Esophagus squamous epithelium (tissue), 5 donors: ENCODE measurements around the gene IL1RL2. TPM values are rescaled to one million over a fixed set of nuclear protein-coding genes. Genes with fewer than 3 reads are reported as not detected.

ENCODE experiments used
- DNase-seq: peaks from one replicate; lab custom pipeline; 2025; lab: John Stamatoyannopoulos, UW
- H3K27ac ChIP-seq, 4 donors: fragments of 200-600 bp; sonication (generic); one replicate each; pipeline ENCODE4 v1.5.1; 2016 to 2019; ENCODE audit warnings: mild to moderate bottlenecking in 1 of 4
- H3K27me3 ChIP-seq, 4 donors: fragments of 200-600 bp; sonication (generic); 1 replicate in 3 of 4; 2 replicates in 1 of 4; pipeline versions ENCODE4 v1.5.1 to v1.6.0; 2017 to 2021; ENCODE audit warnings: antibody characterized with exemption in 1 of 4
- H3K36me3 ChIP-seq, 3 donors: fragments of 200-600 bp; sonication (generic); one replicate each; pipeline ENCODE4 v1.5.1; 2016 to 2019
- H3K4me1 ChIP-seq, 3 donors: fragments of 200-600 bp; sonication (generic); one replicate each; pipeline ENCODE4 v1.5.1; 2017 to 2019
- H3K4me3 ChIP-seq, 4 donors: fragments of 200-600 bp; sonication (generic); 1 replicate in 3 of 4; 2 replicates in 1 of 4; pipeline ENCODE4 v1.5.1; 2016 to 2019; ENCODE audit warnings: mild to moderate bottlenecking in 2 of 4, moderate library complexity in 1 of 4
- H3K9me3 ChIP-seq, 3 donors: fragments of 200-600 bp; sonication (generic); one replicate each; pipeline ENCODE4 v1.5.1; 2016 to 2019
- POLR2A ChIP-seq, 4 donors: fragments of 450-650 bp; IDR thresholded peaks; one replicate each; pipeline ENCODE4 v1.6.1; 2017; ENCODE audit warnings: antibody characterized with exemption in 4 of 4, mild to moderate bottlenecking in 4 of 4, moderate library complexity in 3 of 4
- WGBS, 2 donors: methylation state at CpG; one replicate each; pipeline ENCODE4 v1.1.5; 2018; 5-methylcytosine and 5-hydroxymethylcytosine counted together
- intact Hi-C: fragments of 100-400 bp; cut with DNase I; formaldehyde crosslinking; loops from one replicate; pipeline ENCODE4 v1.15.0; 2022
- total RNA-seq, 4 donors: library from RNA; depleted of rRNA; stranded (reverse); fragments of >200 nt; gene quantifications; one replicate each; pipeline ENCODE4 v1.1.0, GENCODE V29; 2016
- TF ChIP-seq, protein P1 (sequence below), 6 experiments: fragments of 450-650 bp in 4 of 6; fragments of 200-600 bp in 2 of 6; sonication (generic) in 2 of 6; IDR thresholded peaks; one replicate each; pipeline ENCODE4 v1.5.1; 2016 to 2019; ENCODE audit warnings: antibody characterized with exemption in 6 of 6, mild to moderate bottlenecking in 4 of 6, moderate library complexity in 4 of 6
- donor health status: DM: yes; HTN: yes; CAD: no.

The IL1RL2 gene
- total RNA-seq, 4 donors from 2014 or later: 2.5 to 6.7 (median 4.6) TPM

DNA sequence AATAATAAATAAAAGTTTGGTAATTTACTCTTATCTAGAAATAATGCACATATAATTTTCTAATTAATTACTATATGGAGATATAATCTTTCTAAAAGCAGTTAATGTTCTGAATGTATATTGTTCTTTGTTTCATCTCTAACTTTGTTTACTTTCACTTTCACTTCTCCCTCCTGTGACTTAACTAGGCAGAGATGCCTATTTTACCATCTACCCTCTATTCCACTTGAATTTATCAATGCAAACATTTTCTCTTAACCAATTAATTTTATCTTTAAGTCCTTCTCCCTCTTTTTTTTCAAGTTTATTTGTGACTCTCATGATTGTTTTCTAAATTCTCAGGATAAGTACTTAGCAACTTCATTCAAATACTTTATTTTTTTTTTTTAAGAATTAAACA lies 69.5 kb downstream of the IL1RL2 start:
- no peaks in the 10 kb centered on the region for H3K36me3 ChIP-seq
- H3K27ac ChIP-seq: no peak overlapping the region
- TF ChIP-seq, protein P1, sequence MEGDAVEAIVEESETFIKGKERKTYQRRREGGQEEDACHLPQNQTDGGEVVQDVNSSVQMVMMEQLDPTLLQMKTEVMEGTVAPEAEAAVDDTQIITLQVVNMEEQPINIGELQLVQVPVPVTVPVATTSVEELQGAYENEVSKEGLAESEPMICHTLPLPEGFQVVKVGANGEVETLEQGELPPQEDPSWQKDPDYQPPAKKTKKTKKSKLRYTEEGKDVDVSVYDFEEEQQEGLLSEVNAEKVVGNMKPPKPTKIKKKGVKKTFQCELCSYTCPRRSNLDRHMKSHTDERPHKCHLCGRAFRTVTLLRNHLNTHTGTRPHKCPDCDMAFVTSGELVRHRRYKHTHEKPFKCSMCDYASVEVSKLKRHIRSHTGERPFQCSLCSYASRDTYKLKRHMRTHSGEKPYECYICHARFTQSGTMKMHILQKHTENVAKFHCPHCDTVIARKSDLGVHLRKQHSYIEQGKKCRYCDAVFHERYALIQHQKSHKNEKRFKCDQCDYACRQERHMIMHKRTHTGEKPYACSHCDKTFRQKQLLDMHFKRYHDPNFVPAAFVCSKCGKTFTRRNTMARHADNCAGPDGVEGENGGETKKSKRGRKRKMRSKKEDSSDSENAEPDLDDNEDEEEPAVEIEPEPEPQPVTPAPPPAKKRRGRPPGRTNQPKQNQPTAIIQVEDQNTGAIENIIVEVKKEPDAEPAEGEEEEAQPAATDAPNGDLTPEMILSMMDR (IDR thresholded peaks at IDR 0.05): no peak
- no peak for TF ChIP-seq POLR2A (IDR thresholded peaks at IDR 0.05)
- H3K4me3 ChIP-seq: peak overlapping the region in 1 of 4 donors; percentile 17
- H3K9me3 ChIP-seq: no peaks in the 10 kb centered on the region
- intact Hi-C loops: no loop called here
- DNase-seq: no peak
- H3K27me3 ChIP-seq: peaks cover 0 to 24% (median 0%) of the 10 kb centered on the region in 4 donors
- H3K4me1 ChIP-seq: peaks cover 0 to 6% (median 2%) of the 10 kb centered on the region in 3 donors

DNA sequence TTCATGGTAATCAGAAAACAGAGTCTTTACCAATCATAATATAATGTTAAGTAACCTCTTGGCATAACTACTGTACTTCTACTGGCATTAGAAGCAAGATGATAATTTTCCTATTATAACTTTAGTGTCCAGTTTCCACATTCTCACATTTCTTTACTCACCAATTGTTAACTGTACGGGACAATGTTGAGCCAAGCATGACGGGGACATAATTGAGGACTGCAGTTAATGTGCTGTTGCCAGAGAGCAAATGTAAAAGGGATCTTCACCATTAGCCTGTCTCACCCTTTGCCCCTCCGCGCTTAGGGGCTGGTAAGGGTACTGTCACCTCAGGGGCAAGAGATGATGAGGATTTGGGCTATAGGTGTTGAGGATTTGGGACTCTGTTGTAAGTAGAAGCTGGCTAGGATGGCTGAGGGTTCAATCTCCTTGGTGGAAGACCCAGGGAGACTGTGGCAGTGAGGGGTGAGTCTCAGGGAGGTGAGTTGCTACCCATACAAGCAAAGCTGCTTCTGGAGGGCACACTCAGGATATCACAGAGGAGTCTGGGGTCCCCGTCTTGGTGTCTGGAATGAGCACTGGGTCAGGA lies 70.1 kb downstream of the IL1RL2 start:
- no peak overlapping the region for H3K27ac ChIP-seq
- H3K27me3 ChIP-seq: peaks cover 0 to 17% (median 0%) of the 10 kb centered on the region in 4 donors
- intact Hi-C loops: no loop called here
- TF ChIP-seq, protein P1 (IDR thresholded peaks at IDR 0.05): no peak
- no peak for TF ChIP-seq POLR2A (IDR thresholded peaks at IDR 0.05)
- H3K4me3 ChIP-seq: no peak overlapping the region
- 94 to 96% methylated on average over 4 to 5 of the region's 5 CpGs for WGBS, 2 donors
- H3K4me1 ChIP-seq: no peaks in the 10 kb centered on the region
- no peaks in the 10 kb centered on the region for H3K36me3 ChIP-seq
- no peaks in the 10 kb centered on the region for H3K9me3 ChIP-seq
- no peak for DNase-seq

DNA sequence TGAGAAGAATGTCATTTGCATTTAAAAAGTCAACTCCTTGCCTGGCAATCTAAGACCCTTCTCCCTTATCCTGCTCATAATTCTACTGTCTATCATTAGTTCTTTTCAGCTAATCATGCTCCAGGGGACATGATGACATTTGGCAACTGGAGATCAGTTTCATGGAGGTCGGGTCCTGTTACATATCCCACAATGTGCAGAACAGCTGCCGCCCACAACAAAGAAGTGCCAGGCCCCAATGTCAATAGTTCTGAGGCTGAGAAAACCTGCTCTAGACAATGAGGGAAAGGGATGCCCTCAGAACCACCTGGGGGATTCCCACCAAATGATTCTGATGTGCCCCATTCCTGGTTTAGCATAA lies 71.2 kb downstream of the IL1RL2 start:
- intact Hi-C loops: no loop called here
- no peak overlapping the region for H3K27ac ChIP-seq
- H3K9me3 ChIP-seq: no peaks in the 10 kb centered on the region
- WGBS, 2 donors: 69 to 79% methylated on average over 2 of the region's 2 CpGs
- H3K36me3 ChIP-seq: no peaks in the 10 kb centered on the region
- H3K4me1 ChIP-seq: no peaks in the 10 kb centered on the region
- DNase-seq: no peak
- no peak overlapping the region for H3K4me3 ChIP-seq
- peaks cover 0 to 13% (median 0%) of the 10 kb centered on the region in 4 donors for H3K27me3 ChIP-seq
- no peak for TF ChIP-seq POLR2A (IDR thresholded peaks at IDR 0.05)
- TF ChIP-seq, protein P1 (IDR thresholded peaks at IDR 0.05): no peak

DNA sequence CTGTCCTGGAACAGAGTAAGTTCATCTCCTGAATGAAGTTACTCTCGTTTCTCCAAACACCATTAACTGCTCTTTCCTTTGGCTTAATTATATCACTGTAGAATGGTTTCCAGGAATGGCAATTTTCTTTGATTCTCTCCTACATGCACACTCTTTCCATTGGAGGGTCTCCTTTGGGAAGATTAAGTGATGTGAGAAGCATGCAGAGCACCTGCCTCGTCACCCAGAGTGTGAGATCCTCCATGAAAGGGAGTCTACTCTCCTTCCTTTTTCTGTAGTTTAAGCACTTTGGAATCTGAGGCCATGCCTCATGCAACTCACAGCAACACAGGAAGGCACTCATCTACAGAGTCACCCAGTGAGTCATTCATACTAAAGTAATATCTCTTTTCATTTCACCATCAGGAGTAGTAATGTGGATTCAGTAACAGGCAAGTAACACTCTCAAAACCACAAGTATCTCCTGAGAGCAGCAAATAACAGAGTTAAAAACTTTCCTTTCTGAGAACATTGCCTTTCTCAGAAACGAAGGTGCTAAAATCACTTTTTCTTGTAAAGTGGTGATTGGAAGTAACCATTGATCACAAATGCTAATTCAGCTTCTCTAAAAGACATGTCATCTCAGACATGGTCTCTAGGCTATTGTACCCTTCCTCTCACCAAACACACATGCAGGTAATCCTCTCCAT lies 71.7 kb downstream of the IL1RL2 start:
- H3K27ac ChIP-seq: no peak overlapping the region
- H3K27me3 ChIP-seq: peaks cover 0 to 9% (median 0%) of the 10 kb centered on the region in 4 donors
- no peaks in the 10 kb centered on the region for H3K36me3 ChIP-seq
- WGBS, 2 donors: 63 to 77% methylated on average over 3 of the region's 3 CpGs
- H3K4me1 ChIP-seq: no peaks in the 10 kb centered on the region
- no peak for TF ChIP-seq POLR2A (IDR thresholded peaks at IDR 0.05)
- TF ChIP-seq, protein P1 (IDR thresholded peaks at IDR 0.05): no peak
- no peaks in the 10 kb centered on the region for H3K9me3 ChIP-seq
- no peak for DNase-seq
- no peak overlapping the region for H3K4me3 ChIP-seq
- intact Hi-C loops: no loop called here

DNA sequence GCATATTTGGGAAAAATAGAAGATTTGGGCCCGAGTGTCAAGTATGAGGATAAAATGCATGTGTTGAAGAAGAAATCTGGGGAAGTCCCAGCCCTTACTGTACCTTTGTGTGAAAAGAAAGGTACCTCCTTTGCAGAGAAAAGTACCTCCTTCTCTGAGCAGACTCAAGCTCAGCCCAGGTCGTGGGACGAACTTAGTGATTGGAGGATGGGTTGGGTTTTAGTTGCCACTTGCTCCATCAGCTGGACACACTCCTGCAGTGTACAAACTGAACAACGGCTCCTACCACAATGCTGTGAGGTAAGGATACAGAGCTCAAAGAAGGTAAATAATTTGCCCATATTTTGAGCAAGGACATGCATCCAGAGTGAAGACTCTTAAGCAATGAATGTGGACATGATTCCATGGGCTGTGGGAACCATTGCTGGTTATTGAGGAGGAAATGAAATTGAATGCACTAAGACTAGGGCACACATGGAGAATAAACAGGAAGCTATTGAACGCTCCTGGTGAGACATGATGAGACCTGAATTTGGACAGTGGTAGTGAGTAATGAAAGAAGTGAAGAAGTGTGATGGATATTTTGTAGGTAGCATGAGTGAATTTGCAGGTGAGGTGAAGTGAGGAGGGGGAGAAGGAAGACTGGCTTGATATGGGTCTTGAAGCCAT lies 74.8 kb downstream of the IL1RL2 start:
- Histone ChIP-seq H3K27me3 (peaks cover 0 to 16% (median 0%) of the 10 kb centered on the region in 4 donors), H3K9me3 (no peaks in the 10 kb centered on the region), H3K36me3 (no peaks in the 10 kb centered on the region), H3K4me3 (no peak overlapping the region), H3K27ac (no peak overlapping the region), H3K4me1 (no peaks in the 10 kb centered on the region)
- DNase-seq: no peak
- intact Hi-C loops: no loop called here
- TF ChIP-seq POLR2A (IDR thresholded peaks at IDR 0.05): no peak
- TF ChIP-seq, protein P1 (IDR thresholded peaks at IDR 0.05): no peak
- 65 to 76% methylated on average over 5 of the region's 5 CpGs for WGBS, 2 donors
